GM18858 (cell line): ENCODE data around the gene TGFBI.

Source experiments
- ATAC-seq: cut with Tn5 transposase; IDR thresholded peaks from one replicate; pipeline ENCODE4 v1.9.1; 2021; ENCODE audit not compliant: unreplicated experiment

TGFBI gene

DNA sequence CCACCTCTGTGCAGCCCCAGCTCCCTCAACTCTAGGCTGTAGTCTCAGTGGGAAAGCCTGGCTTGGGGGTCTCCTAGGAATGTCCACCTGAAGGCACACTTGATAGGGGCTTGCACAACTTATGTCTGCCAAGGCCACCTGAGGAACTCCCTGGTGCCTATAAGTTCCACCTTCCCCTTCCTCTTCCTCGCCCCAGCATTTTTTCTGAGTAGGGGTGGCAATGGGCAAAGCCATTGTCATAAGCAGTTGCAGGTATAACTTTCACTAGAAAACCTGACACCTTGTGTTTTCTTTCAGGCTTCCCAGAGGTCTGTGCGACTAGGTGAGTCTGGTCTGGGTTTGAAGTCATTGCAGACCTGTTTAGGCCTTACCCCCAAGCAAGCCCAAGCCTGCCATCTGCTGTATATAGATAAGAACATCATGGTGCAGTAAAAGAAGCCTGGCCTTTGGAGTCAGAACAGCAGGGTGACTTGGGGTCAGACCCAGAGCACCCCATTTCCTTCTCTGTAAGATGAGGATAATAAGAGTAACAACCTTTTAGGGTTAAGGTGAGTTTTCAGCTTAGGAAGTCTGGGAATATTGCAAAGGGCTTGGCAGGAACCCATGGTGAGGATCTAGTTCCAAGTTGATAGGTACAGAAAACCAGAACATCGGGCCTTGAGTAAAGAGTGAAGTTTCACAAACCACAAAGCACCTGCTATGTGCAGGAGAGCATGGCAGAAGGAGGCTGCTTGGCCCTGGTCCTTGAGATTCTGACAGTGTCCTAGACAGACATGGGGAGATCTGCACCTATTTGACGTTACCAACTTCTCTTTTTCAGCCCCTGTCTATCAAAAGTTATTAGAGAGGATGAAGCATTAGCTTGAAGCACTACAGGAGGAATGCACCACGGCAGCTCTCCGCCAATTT lies 33.8 kb downstream of the TGFBI start:
- ATAC-seq, result no peak

DNA sequence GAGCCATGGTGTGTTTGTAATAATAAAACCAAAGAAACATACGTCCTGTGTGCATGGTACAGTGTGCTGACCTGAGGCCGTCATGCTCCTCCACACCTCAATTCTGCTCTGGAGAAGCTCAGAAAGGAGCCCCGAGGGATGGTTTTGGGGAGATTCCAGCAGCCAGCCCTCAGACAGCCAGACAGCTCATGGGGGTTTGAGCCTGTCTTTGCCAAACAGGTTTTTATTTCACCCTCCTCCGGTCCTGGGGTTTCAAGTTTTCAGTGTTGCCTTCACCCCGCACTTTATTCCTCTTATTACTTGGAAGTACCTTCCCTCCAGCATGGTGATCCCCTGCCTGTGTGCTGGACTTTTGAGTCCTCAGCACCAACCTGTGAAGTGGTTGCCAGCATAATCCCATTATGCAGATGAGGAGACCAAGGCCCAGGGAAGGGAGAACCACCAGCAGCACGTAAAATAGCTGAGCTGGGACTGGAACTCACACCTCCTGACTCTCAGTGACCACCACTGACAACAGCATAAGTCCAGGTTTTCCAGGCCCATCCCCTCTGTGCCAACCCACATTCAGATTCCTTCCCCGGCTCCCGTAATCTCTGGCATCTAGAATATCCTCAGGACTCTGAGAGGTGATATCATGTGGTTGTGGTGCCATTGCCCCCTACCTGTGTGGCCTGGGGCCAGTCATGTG lies 35.1 kb downstream of the TGFBI start:
- no peak for ATAC-seq

DNA sequence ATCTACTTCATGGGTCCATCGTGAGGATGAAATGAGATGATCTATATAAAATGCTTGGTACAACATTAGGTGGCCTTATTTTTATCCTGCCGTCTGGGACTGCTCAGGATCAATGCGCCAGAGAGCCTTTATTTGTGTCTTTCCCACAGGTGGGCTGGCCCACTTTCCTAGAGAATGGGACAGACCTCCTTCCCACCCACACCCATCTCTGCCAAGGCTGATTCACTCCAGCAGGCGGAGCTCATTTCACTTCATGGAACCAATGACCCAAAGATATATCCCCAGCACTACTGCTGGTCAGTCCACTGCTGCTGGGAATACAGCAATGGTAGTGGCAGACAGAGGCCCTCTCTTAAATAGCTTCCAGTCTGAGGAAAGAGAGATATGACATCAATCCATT lies 35.7 kb downstream of the TGFBI start:
- ATAC-seq, result no peak

DNA sequence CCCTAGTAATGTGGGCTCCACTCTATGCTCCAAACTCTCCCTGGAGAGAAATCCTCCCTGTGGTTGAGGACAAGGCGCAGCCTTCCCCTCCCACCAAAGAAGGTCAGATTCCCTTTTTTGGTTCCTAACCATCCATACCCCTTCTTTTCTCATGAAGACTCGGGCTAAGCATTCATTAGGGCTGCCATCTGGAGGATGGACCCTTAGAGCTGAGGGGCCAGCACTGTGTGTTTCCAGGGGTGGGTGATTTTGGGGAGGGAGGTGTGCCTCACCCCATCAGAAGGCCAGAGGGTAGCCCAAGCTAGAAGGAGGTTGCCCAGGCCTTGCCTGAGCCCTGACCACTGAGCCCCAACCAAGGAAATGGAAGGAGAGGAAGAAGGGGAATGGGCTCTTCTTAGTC lies 36.8 kb downstream of the TGFBI start:
- no peak for ATAC-seq

DNA sequence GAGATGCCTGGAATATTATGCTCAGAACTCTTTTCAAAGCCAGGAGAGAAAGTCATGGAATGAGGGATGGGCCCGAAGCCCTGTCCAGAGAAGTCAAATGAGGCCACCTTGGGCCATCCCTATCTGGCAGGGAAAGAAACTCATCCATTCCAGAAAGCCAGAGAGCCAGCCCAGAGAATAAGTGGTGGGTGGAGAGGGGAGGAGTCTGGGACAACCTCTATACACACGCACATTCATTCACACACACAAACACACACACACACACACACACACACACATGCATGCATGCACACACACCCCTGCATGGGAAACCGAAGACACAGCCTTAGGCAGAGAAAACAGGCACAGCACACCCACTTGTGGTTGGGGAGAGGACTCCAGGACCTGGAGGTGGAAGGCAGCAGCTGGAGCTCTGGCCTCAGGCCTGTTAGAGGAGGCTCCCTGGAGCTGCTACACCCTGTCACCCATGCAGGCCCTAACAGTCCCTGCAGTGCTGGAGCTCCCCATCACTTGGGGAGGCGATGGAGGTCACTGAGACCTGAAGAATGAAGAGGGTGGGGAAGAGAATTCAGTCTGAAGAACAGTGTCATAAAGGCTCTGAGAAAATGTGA lies 38.0 kb downstream of the TGFBI start:
- ATAC-seq, result no peak

DNA sequence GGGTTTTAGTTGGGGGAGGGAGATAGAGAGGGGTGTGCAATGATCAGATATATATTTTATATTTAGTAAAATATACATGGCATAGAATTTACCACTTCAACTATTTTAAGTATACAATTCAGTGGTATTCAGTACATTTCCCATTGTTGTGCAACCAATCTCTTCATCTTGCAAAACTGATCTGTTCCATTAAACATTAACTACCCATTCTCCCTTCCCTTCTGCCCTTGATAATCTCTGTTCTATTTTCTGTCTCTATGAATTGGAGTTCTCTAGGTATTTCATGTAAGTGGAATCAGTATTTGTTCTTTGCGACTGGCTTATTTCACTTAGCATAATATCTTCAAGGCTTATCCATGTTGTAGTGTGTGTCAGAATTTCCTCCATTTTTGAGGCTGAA lies 38.6 kb downstream of the TGFBI start:
- no peak for ATAC-seq

DNA sequence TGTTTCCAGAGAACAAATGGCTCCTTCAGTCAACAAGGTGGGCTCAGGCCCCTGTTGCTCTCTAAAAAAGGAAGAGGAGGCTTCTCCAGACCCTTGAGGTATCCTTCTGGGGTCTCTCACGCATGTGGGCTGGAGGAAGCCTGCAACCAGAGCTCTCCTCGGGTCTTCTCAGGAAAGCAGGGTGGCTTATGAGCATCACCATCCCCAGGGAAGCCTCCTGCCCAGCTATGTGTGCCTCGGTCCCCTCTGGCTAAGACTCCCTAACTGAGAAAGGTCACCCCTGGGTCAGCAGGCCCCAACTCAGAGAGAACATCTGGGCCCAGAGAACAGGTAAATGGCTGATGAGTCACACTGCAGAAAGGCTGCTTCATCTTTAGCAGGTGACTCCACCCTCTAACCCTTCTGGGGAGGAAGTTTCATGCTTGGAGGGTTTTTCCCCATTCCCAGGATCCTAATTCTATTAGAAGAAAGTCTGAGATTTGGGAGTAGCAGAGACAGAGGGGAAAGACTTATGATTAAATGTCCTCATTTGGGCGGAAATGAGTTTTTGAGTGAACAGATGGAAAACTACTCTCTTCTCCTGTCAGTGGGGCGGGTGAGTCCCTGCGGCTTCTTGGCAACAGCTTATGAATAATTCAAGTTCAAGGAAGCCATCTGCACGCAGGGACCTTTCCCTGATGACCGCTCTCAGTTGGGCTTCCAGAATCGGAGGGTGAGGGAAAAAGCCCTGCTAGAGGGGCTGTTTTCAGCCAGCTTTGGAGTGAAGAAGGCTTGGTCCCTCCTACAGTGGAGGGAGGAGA lies 41.9 kb downstream of the TGFBI start:
- ATAC-seq, result no peak

DNA sequence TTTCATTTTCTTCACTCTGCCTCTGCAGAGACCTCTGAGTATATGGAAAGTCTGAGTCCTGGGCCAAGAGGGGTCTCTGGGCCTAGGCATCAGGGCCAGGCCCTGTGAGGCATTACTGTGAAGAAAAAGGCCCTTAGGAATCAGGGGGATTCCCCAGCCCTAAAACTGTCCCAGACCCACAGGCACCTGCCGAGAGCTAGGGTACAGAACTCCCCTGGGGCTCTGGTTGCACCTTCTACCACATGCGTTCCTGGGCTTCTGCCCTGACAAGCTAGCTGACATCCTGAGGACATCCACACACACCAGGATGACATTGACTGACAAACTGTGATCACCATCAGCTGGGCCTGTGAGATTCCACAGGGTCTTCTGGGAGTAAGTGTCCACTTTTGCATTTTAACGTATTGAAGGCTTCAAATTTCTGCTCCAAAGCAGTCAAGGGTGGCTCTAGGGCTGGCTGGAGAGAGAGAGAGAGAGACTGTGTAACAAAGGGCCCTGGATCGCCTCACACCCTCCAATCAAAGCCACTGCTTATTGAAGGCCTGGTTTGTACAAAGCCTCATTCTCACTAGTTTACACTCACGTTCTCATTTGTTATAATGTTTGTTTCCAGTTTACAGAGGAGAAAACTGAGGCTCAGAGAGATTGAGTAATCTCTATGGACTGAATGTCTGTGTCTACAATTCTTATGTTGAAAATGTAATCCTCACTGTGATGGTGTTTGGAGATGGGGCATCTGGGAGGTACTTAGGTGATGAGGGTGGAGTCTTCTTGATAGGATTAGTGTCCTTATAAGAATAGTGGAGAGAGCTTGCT lies 45.1 kb downstream of the TGFBI start:
- peak; percentile 76 for ATAC-seq

DNA sequence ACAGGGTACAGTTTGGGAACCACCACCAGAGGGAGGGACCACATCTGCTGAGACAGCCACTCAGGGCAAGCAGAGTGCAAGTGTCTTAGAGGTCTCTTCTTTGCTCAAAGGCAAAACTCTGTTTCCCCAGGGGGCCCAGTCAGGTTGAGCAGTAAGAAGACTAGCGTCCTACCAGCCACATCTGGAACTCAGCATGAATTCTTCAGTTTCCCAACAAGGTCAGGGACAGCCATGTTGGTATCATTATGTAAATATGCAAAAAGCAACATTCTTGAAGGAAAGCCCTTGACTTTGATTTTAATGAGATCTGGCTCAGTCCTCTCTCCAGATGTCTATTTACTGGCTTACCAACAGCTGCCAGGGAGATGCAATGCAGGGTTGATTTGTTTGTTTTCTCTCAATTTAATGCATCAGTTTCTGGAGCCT lies 46.7 kb downstream of the TGFBI start:
- no peak for ATAC-seq

DNA sequence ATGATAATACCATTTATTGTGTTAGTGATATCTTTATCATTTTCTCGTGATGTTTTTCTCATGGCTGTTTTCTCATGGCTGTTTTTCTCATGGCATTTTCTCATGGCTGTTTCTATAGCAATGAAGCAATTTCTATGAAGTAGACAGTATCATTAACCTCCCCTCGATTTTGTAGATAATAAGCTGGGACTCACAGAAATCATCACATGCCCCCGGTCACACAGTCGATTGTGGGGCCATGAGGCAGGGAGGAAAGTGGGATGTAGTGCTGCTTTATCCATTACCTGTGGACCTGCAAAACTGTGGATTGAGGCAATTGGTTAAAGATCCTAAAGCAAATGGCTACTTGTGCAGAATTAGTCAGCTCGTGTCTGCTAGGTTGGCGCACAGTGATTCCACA lies 47.3 kb downstream of the TGFBI start:
- ATAC-seq, result no peak

DNA sequence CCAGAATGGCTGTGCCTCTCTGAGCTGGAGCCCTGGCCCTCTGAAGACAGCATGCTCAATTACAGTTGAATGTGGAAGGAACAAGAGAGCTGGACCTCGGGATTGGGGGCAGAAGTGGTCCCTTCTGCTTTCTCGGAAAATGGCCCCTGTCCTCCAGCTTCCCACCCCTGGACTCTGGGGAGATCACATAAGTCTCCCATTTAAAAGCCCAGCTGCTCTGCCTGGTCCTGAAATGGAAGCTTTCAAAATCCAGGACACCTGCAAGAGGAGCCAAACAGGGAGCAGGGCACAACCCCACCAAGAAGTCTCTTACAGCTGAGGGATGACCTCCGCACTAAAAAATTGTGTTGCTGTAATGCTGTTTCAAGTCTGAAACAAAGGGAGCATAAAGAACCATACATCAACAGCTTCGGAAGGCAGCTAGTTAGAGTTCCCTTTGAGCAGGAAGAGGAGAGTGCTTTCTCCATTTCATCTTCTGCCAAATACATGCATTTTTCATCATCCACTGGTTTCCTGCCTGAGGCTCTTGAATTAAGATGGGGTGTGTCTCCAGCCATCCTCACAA lies 48.2 kb downstream of the TGFBI start:
- no peak for ATAC-seq

DNA sequence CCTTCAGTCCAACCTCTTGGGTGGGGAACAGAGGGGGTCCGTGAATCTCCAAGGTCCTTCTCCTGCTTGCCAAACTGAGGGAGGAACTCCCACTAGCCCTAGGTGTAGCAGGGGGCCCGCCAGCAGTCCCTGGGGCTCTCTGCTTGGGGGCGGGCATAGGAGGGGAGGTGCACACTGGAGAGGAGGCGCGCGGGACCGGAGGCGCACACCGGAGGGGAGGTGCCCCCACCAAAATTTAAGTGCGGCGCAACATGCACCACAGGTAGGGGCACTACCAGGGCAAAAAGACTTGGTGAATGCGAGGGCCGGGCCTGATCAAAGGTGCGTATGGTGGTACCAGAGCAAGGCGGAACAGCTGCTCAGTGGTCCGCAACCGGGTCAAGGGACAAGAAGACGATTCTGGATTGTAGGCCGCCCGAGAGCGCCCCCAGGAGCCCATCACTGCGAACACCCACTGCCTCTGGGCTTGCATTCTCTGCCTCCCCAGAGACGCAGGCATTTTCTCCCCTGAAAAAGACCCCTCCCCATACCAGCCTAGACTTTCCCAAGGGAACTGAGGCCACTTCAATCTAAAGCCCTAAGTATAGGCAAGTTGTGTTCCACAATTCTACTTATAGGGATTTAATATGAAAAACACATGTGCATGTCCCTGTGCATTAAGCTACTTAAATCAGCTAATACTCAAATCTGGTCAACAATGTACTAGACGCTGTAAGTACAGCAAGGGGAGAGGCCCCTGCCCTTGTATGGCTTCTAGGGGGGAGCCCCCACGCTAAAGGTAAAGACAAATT lies 50.6 kb downstream of the TGFBI start:
- ATAC-seq, result no peak

DNA sequence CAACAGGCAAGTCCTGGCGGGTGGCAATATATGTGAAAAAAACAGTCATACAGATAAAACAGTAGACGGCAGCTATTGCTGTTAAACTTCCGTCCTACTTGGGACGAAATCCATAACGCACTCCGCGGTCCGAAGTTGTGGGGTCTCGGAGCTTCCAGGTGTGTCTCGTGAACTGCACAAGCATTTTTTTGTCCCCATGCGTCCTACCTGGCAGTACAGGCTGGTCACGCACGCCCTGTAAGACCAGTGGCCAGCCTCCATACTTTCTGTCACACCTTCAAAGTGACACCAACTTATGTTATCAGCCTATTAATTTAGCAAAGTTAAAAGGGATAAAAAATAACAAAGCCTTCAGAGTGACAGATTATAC lies 51.3 kb downstream of the TGFBI start:
- ATAC-seq, result peak; percentile 4

DNA sequence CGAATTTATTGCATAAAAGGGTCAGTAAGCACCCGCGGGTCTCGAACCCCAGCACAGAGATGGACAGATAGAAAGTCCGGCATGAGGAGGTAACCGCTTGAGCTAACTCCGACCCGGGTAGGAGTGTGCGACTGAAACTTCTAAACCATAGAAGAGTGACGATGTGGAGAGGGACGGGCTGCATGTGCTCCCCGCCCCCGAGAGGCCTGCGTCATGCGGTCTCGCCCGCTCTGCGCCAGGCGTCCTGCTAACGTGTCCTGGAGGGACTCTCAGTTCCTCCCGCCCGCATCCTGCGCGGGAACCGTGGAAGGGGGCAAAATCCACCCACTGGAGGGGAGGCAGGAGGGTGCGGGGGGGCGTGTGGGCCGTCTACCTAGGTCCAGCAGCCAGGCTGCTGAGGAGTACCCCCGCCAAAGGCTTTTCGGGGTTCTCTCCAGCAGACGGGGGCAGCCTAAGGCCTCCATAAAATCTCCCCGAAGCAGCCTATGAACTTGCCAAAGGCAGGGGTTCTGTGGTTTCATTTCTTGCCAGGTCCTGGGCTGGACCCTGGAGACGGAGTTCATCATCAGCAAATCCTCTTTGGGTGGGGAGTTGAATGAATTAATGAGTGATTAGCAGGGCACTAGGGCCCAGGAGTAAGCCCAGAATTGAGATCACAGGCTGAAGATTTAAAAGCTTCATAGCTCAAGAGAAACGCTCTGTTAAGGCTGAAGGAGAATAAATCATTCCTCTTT lies 51.9 kb downstream of the TGFBI start:
- ATAC-seq, result peak; percentile 92

DNA sequence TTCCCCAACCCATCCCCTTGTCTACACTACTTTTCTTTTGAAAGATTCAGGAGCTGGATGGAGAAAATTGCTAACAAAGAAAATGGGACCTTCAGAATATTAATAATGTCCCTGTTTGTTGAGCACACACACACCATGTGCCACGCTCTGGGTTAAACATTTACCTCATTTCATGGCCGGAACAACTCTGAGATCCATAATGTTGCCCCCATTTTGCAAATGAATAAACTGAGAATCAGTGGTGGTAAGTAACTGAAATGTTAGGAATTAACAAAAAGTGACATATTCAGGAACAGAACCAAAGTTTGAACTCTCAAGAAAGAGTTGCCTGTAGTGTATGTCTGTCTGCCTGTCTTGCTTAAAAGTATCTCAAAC lies 52.4 kb downstream of the TGFBI start:
- ATAC-seq, result no peak

DNA sequence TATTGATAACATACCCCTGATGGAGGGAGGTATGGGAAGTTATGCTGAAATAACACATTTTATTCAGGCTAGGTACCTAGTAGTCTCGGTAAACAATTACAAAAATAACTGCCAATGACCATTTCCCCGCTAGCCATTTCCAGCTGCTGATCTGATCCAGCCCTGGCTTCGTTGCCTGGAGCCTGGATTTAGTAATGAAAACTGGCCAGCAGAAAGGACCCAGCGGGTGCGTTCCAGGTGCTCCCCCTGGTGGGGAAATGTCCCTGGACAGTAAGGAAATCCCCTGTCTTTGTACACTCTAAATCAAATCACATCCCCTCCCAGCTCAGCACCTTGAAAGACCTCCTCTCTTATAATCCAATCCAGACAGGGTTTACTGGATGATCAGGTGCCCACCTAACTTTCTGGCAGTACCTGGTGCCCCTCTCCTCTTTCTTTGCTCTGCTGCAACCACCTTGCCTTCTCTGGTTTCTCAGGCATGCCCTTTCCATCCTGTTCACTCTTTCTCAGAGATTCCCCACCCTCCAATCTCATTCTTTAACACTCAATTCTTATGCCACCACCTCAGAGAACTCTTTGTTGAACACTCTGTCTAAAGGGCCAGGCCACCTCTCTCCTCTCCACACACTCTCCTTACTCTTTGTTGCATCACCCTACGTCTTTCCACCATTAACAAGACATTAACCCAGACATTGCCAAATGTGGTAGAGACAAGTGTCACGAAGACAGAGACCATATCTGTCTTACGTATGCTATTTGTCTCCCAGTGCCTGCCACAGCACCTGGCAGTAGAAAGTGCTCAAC lies 53.8 kb downstream of the TGFBI start:
- no peak for ATAC-seq

DNA sequence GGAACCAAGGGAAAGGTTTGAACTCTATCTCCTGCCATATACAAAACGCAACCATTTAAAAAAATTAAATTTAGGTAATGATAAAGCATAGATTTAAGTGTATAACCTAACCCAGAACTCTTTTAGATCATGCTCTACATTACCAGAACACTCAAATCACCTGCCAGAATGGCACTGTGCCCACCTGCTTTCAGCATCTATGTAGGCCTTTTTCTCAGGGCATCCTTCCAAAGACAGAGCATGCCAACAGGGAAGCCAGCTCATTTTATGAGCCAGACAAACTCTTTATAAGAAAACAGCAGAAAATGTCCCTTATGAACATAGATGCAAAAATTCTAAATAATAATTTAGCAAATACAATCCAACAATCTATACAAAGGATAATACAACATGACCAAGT lies 55.9 kb downstream of the TGFBI start:
- ATAC-seq, result no peak
